Ectodermal cell (in vitro differentiated cells): ENCODE data around the gene VIPR1.

Experiments
- H3K27ac ChIP-seq: 2 replicates; pipeline ENCODE4 v1.7.0; 2013; ENCODE audit warnings: mild to moderate bottlenecking, low read depth, low read length; ENCODE audit not compliant: insufficient read depth, poor library complexity, severe bottlenecking
- H3K27me3 ChIP-seq: 2 replicates; pipeline ENCODE4 v1.7.0; 2013; ENCODE audit warnings: mild to moderate bottlenecking, low read length; ENCODE audit not compliant: insufficient read depth, control insufficient read depth, poor library complexity, severe bottlenecking
- H3K36me3 ChIP-seq: one replicate; pipeline ENCODE4 v1.7.0; 2013; ENCODE audit warnings: low read length; ENCODE audit not compliant: control insufficient read depth, insufficient read depth
- H3K4me1 ChIP-seq: one replicate; pipeline ENCODE4 v1.7.0; 2013; ENCODE audit warnings: low read length; ENCODE audit not compliant: control insufficient read depth, insufficient read depth
- H3K4me3 ChIP-seq: 2 replicates; pipeline ENCODE4 v1.7.0; 2013; ENCODE audit warnings: low read depth, low read length, control low read depth; ENCODE audit not compliant: insufficient read depth
- H3K9me3 ChIP-seq: 2 replicates; pipeline ENCODE4 v1.7.0; 2013; ENCODE audit warnings: mild to moderate bottlenecking, low read length, moderate library complexity; ENCODE audit not compliant: control insufficient read depth
- WGBS, 2 experiments: methylation state at CpG; one replicate each; pipeline ENCODE4 v1.1.7; 2013; ENCODE audit warnings: missing lambda C conversion rate in 2 of 2; 5-methylcytosine and 5-hydroxymethylcytosine counted together

VIPR1 gene

DNA sequence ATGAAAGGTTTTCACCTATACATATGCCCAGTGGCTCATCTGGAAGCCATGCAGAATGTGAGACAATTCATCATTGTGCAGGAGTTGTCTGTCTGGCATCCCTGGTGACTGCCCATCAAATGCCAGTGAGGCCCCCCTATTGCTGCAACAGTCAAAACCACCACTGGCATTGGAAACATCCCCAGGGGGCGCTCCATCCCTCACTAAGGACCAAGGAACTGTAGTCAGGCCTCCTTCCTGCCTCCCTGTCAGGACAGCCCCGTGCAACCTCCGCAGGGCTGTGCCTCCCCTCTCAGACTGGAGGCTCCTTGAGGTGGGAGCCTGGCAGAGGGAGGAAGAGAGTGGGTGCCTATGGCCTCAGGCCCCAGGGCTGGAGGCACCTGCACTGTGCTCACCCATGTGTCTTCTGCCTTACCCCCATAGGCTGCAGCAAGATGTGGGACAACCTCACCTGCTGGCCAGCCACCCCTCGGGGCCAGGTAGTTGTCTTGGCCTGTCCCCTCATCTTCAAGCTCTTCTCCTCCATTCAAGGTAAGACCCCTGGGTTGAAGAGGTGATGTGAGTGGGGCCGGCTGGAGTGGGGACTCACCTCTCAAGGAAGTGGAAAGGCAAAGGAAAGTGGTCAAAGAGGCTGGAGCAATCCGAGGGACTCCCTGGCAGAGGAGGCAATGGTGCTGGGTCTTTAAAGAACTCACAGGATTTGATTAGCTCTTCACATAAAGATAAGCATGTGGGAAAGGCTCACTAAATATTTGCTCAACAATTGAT lies 16.5 kb downstream of the VIPR1 start:
- WGBS, 2 experiments = 75 to 76% methylated on average over 6 of the region's 6 CpGs
- Histone ChIP-seq H3K4me3 (no peak overlapping the region), H3K9me3 (no peaks in the 10 kb centered on the region), H3K4me1 (no peaks in the 10 kb centered on the region), H3K27me3 (no peaks in the 10 kb centered on the region), H3K27ac (no peak overlapping the region), H3K36me3 (no peaks in the 10 kb centered on the region)

DNA sequence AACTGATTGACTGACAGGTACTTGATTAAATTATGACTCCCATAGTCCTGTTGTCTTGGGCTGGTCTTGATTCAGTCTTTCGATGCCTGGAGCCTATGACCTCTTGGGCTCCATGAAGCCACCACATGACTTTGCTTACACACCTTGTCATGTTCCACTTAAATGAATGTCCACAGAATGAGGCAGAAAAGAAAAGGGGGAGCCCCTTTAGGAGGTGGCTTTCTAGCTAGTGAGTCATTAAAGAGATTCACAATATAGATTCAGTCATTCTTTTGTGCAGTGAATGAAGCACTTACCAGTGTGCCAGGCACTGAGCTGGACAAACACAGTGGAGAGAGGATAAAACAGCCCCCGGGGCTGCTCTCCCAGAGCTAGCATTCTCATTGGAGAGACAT lies 17.1 kb downstream of the VIPR1 start:
- WGBS, 2 experiments = 88 to 95% methylated on average over 2 of the region's 2 CpGs
- no peaks in the 10 kb centered on the region for H3K4me1 ChIP-seq
- no peaks in the 10 kb centered on the region for H3K9me3 ChIP-seq
- no peak overlapping the region for H3K4me3 ChIP-seq
- no peaks in the 10 kb centered on the region for H3K27me3 ChIP-seq
- H3K36me3 ChIP-seq = no peaks in the 10 kb centered on the region
- H3K27ac ChIP-seq = no peak overlapping the region

DNA sequence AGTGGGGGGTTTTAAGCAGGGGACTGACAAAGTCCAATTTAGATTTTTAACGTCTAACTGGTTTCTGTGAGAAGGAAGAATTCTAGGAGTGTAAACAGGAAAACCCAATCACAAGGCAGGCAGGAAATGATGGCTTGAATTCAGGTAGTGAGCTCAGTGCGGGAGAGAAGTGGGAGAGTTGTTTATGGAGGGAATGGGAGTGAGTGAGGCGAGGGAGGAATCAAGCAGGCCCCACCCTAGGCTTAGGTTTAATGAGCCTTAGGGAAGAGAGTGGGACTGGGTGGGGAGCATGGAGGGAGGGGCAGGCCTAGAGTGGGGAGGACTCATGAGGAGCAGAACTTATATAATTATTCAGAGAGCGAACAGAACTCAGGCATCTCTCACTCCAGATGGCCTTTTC lies 17.9 kb downstream of the VIPR1 start:
- H3K27ac ChIP-seq = no peak overlapping the region
- H3K36me3 ChIP-seq = no peaks in the 10 kb centered on the region
- WGBS, 2 experiments = 91 to 93% methylated on average over 4 of the region's 4 CpGs
- H3K4me1 ChIP-seq = no peaks in the 10 kb centered on the region
- no peaks in the 10 kb centered on the region for H3K9me3 ChIP-seq
- H3K4me3 ChIP-seq = no peak overlapping the region
- H3K27me3 ChIP-seq = no peaks in the 10 kb centered on the region

DNA sequence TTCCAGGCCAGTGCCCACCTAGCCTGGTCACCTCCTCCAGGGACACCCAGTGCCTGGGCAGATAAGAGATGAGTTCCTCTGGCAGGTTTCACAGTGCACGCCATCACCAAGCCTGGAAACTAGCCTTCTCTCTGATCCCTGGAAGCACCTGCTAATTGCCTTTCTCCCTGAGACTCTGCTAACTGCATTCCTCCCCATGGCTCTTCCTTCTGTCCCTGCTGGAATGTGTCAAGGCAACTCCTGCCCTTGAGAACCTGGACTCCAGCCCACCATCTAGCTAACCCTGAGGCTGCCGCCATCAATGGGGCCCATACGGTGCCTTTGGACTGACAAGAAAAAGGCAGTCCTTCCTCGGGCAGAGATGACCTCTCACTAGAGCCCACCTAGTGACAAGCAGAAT lies 18.5 kb downstream of the VIPR1 start:
- WGBS, 2 experiments = 90 to 92% methylated on average over 4 of the region's 4 CpGs
- no peaks in the 10 kb centered on the region for H3K9me3 ChIP-seq
- no peaks in the 10 kb centered on the region for H3K4me1 ChIP-seq
- H3K4me3 ChIP-seq = no peak overlapping the region
- H3K36me3 ChIP-seq = no peaks in the 10 kb centered on the region
- H3K27me3 ChIP-seq = no peaks in the 10 kb centered on the region
- H3K27ac ChIP-seq = no peak overlapping the region

DNA sequence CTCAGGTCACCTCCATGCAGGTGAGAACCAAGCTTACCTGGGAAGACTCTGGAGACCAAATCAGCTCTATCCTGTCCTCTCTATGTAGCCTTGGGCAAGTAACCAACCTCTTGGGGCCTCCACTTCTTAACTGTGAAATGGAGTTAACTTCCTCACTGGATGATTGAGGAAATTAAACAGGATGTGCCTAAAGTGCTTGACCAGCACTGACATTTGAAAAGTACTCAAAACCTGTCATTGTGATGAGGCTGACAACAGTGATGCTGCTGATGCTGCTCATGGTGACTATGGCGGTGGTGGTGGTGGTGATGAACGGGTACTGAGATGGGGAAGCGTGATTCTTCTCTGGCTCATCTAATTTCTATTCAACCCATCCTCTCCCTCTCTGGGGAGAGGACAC lies 22.3 kb downstream of the VIPR1 start:
- H3K36me3 ChIP-seq = no peaks in the 10 kb centered on the region
- 88 to 98% methylated on average over 3 of the region's 3 CpGs for WGBS, 2 experiments
- no peaks in the 10 kb centered on the region for H3K9me3 ChIP-seq
- no peaks in the 10 kb centered on the region for H3K27me3 ChIP-seq
- no peaks in the 10 kb centered on the region for H3K4me1 ChIP-seq
- H3K27ac ChIP-seq = no peak overlapping the region
- no peak overlapping the region for H3K4me3 ChIP-seq

DNA sequence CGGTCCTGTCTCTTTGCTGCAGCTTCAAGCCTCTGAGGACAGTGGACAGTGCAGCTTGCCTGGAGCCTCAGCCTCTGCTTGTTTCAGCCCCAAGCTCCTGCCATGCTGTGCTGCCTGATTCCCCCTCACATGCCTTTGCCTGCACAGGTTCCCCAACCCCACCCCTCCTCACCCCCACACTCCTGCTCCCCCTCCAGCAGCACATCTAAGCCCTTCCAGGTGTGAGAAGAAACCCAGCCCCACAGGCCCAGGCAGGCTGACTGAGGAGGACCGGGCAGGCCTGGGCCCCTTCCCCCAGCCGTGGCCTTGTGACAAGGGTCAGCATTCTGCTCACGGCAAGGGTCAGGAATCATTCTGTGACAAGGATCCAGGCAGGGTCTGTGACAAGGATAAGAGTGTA lies 22.8 kb downstream of the VIPR1 start:
- 85 to 90% methylated on average over 4 of the region's 4 CpGs for WGBS, 2 experiments
- Histone ChIP-seq H3K36me3 (no peaks in the 10 kb centered on the region), H3K27ac (no peak overlapping the region), H3K4me3 (no peak overlapping the region), H3K4me1 (no peaks in the 10 kb centered on the region), H3K9me3 (no peaks in the 10 kb centered on the region), H3K27me3 (no peaks in the 10 kb centered on the region)

DNA sequence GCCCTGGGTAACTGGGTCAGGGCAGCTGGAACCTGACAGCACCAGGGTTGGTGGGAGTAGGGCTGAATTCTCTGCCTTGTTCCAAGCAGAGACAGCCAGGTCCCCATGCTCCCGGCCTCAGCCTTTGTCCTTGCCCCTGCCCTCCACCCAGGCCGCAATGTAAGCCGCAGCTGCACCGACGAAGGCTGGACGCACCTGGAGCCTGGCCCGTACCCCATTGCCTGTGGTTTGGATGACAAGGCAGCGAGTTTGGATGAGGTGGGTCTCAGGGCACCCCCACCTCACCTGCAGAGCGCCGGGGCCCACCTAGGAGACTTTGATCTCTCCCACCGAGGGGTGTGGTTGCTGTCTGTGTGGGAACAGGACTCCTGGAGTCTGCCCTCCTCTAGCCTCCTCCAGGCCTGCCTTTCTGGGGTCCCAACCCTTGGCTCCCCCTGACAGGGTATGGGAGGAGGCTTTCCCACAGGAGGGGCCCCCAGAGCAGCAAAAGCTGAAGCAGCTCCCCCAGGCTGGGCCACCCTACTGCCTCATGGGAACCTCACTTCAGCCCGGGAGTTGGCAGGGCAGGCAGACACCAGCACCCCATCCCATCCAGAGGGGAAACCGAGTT lies 23.4 kb downstream of the VIPR1 start:
- H3K36me3 ChIP-seq = no peaks in the 10 kb centered on the region
- H3K4me3 ChIP-seq = no peak overlapping the region
- no peak overlapping the region for H3K27ac ChIP-seq
- 92% methylated on average over 13 of the region's 13 CpGs for WGBS, 2 experiments
- no peaks in the 10 kb centered on the region for H3K4me1 ChIP-seq
- no peaks in the 10 kb centered on the region for H3K27me3 ChIP-seq
- H3K9me3 ChIP-seq = no peaks in the 10 kb centered on the region

DNA sequence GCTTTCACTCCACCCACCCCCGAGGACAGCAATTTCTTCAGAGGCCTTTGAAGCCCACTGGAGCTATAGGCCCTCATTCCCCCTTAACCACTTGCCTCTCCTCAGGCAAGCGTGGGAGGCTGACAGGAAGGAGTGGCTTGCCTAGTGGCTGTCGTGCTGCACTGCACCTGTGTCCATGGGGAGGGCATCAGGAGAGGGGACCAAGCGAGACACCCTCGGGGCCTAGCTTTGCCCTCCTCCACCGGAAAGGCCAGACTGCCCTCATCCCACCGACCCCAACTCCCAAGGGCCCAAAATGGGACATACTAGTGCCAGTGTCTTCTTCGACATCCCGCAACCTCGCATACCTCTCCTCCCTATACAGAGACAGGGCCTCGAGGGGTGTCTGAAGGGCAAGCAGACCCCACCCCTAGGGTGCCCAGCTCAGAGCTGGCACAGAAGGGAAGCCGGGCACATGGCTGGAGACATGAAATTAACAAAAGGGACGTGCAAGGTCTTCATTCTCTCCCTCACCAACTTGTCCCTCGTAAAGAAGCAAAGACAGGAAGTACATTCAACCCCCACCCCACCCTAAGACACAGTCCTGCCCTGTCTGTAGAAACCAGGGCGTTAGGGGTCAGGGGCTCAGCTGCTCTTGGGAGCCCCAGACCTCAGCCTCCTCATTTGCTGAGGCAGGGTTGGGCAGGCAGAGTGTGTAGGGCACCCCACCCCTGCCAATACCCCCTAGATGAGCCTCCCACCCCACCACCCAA lies 24.3 kb downstream of the VIPR1 start:
- no peaks in the 10 kb centered on the region for H3K36me3 ChIP-seq
- H3K9me3 ChIP-seq = no peaks in the 10 kb centered on the region
- no peak overlapping the region for H3K4me3 ChIP-seq
- H3K27ac ChIP-seq = no peak overlapping the region
- 86% methylated on average over 15 of the region's 15 CpGs for WGBS, 2 experiments
- no peaks in the 10 kb centered on the region for H3K4me1 ChIP-seq
- no peaks in the 10 kb centered on the region for H3K27me3 ChIP-seq

DNA sequence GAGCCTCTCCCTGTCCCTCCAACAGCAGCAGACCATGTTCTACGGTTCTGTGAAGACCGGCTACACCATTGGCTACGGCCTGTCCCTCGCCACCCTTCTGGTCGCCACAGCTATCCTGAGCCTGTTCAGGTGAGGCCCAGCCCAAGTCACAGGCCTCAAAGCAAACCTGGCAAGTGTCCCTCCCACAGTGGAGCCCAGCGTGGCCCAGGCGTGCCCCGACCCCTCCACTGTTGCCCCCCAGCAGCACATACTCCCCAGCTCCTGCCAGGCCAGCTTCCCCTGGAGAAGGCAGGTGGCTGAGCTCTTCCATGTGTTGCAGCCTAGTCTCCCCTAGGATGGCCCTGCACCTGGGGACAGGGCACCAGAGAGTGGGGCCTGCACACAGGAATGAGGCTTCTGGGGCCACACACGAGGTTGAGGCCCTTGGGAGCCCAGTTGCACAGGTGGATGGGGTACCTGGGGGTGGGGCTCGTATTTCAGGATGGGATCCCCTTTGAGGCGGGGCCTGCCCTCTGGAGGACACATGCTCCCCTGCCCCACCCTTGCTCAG lies 25.0 kb downstream of the VIPR1 start:
- Histone ChIP-seq H3K27me3 (no peaks in the 10 kb centered on the region), H3K27ac (no peak overlapping the region), H3K4me1 (no peaks in the 10 kb centered on the region), H3K9me3 (no peaks in the 10 kb centered on the region), H3K4me3 (no peak overlapping the region), H3K36me3 (no peaks in the 10 kb centered on the region)
- WGBS, 2 experiments = 78 to 81% methylated on average over 11 of the region's 11 CpGs

DNA sequence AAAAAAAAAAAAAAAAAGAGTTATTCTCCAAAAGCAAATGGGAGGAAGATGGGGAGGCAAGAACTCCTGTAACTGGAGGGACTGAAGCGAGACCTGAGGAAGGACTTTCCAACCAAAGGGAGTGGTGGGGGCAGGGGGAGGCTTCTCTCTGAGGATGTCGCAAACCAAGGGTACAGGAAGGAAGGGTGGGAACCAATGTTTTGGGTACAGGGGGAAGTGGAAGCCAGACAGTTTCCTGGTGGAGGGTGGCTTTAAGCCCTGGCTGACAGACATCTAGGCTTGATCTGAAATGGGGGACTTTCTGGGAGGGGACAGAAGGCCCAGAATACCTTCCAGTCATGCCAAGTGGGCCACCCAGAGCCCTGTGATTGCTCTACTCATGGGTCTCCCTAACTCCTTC lies 27.0 kb downstream of the VIPR1 start:
- H3K27me3 ChIP-seq = no peaks in the 10 kb centered on the region
- no peaks in the 10 kb centered on the region for H3K4me1 ChIP-seq
- H3K9me3 ChIP-seq = no peaks in the 10 kb centered on the region
- no peak overlapping the region for H3K4me3 ChIP-seq
- H3K36me3 ChIP-seq = no peaks in the 10 kb centered on the region
- no peak overlapping the region for H3K27ac ChIP-seq
- 95 to 98% methylated on average over 2 of the region's 2 CpGs for WGBS, 2 experiments
